Epidermal melanocyte (primary cell): ENCODE measurements around the gene C5AR2.
"Not testable (repeated sequence)": the region's sequence is repeated elsewhere in the genome, so short reads cannot be mapped to it uniquely, and the experiment has no call there.

Experiments used
- DNase-seq: peaks from one replicate; pipeline ENCODE4 v3.0.0; 2011; ENCODE audit warnings: low spot score; ENCODE audit not compliant: insufficient read length

C5AR2 gene

DNA sequence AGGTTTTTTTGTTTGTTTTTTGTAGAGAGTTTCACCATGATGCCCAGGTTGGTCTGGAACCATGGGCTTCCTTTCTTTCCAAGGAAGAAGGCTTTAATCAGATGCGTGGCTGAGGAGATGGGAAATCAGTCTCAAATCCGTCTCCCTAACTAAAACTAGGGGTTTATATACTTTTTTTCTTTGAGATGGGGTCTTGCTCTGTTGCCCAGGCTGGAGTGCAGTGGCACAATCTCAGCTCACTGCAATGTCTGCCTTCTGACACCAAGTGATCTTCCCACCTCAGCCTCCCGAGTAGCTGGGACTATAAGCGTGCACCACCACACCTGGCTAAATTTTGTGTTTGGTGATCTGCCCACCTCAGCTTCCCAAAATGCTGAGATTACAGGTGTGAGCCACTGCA lies 52.6 kb downstream of the C5AR2 start:
- DNase-seq: not testable (repeated sequence)

GRCh38 chr19:47386582-47386981 lies 54.6 kb downstream of the C5AR2 start:
- DNase-seq: not testable (repeated sequence)

GRCh38 chr19:47387623-47388022 lies 55.6 kb downstream of the C5AR2 start:
- not testable (repeated sequence) for DNase-seq

- not testable (repeated sequence) for DNase-seq
These were observed 56.7 kb downstream of the C5AR2 start for GRCh38 chr19:47388721-47389120.

DNA sequence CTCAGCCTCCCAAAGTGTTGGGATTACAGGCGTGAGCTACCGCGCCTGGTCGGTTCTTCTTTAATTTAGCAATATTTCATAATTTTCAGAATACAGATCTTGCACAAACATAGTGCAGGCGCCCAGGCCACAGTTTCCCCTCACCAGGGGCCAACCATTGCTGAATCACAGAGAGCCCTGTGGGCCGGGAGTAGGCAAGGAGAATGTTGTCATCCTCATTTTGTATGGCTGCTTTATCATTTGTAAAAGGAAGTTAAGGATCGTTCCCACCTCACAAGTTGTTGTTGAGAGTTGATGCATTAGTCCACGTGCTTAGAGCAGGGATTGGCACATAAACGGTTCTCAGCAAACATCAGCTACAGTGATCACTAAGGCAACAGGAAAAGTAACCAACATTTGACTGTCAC lies 57.2 kb downstream of the C5AR2 start:
- DNase-seq: no peak

DNA sequence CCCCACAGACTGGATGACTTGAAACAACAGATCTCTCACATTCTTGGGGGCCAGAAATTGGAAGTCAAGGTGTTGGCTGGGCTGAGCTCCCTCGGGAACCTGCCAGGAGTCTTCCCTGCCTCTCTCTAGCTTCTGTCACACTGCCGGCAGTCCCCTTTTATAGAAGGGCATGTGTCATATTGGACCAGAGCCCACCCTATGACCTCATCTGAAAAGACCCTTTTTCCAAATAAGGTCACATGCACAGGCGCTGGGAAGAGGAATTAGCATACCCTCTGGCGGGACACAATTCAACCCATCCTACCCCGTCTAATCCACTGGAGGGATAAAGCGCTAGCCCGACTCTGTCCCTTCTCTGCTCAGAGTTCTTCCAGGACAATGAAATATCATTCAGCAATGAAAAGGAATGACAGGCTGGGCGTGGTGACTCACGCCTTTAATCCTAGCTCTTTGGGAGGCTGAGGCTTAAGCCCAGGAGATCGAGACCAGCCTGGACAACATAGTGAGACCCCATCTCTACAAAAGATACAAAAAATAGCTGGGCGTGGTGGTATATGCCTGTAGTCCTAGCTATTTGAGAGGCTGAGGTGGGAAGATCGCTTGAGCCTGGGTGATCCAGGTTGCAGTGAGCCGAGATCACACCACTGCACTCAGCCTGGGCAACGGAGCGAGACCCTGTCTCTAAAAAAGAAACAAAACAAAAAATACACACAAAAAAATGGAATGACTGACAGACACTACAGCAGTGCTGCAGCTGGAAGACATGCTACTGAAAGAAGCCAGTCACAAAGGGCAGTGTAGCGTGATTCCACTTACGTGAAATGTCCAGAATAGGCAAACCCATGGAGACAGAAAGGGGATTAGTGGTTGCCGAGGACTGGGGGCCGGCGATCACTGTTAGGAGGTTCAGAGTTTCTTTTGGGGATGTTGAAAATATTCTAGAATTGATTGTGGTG lies 58.8 kb downstream of the C5AR2 start:
- no peak for DNase-seq

GRCh38 chr19:47391510-47392223 lies 59.7 kb downstream of the C5AR2 start:
- peak; percentile 56 for DNase-seq
